WERI-Rb-1 (cell line): ENCODE results near the gene AFF2.

Experiments used
- DNase-seq: peaks from one replicate; pipeline ENCODE4 v3.0.0-alpha.2; 2020
- H3K27ac ChIP-seq: fragments of 250-450 bp; sonication (Bioruptor Pico); 2 replicates; pipeline ENCODE4 v1.5.1; 2020; ENCODE audit warnings: mild to moderate bottlenecking, moderate library complexity
- H3K27me3 ChIP-seq: fragments of 250-450 bp; sonication (Bioruptor Pico); 2 replicates; pipeline ENCODE4 v1.5.1; 2021; ENCODE audit warnings: mild to moderate bottlenecking, low read depth, moderate library complexity; ENCODE audit not compliant: insufficient read depth, severe bottlenecking
- H3K36me3 ChIP-seq: fragments of 250-450 bp; sonication (Bioruptor Pico); 2 replicates; pipeline ENCODE4 v1.5.1; 2020; ENCODE audit warnings: mild to moderate bottlenecking, moderate library complexity
- H3K4me3 ChIP-seq: 2 replicates; pipeline ENCODE4 v1.5.1; 2011; ENCODE audit warnings: low read depth, mild to moderate bottlenecking, control low read depth, low read length
- H3K9me3 ChIP-seq: fragments of 250-450 bp; sonication (Bioruptor Pico); 2 replicates; pipeline ENCODE4 v1.5.1; 2021; ENCODE audit warnings: mild to moderate bottlenecking, moderate library complexity; ENCODE audit not compliant: severe bottlenecking
- TF ChIP-seq, protein P1 (sequence below): IDR thresholded peaks from 2 replicates; pipeline ENCODE4 v1.5.1; 2011; ENCODE audit warnings: low read depth, mild to moderate bottlenecking, control low read depth, inconsistent platforms, low read length

Gene AFF2

DNA sequence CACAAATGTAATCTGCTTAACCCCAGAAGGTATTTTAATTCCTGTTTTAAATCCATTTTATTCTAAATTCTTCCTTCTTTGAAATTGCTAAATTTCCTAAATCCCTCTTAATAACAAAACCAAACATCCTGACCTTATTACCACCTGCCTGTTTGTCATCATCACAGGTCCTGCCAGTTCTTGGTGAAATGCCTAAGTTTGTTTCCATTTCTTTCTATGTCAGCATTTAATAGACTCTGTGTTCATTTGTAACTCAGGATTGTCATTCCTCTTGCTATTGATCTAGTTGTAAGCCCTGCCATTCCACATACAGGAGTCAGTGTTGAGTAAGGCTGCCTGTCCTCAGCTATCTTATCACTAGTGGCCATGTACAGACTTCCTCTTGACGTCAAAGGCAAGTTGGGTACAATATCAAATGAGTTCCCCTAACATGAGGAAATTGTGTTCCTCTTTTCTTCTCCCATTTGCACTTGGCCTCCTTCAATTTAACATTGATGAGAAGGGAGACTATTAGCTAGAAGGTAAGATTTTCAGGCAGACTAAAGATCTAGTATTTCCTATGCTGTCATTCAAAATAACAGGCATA, 440.1 kb downstream of the AFF2 start:
- no peak for DNase-seq
- Histone ChIP-seq H3K4me3 (no peak overlapping the region), H3K27me3 (peaks cover 15% of the 10 kb centered on the region), H3K9me3 (no peaks in the 10 kb centered on the region), H3K36me3 (no peaks in the 10 kb centered on the region), H3K27ac (no peak overlapping the region)
- TF ChIP-seq, protein P1, sequence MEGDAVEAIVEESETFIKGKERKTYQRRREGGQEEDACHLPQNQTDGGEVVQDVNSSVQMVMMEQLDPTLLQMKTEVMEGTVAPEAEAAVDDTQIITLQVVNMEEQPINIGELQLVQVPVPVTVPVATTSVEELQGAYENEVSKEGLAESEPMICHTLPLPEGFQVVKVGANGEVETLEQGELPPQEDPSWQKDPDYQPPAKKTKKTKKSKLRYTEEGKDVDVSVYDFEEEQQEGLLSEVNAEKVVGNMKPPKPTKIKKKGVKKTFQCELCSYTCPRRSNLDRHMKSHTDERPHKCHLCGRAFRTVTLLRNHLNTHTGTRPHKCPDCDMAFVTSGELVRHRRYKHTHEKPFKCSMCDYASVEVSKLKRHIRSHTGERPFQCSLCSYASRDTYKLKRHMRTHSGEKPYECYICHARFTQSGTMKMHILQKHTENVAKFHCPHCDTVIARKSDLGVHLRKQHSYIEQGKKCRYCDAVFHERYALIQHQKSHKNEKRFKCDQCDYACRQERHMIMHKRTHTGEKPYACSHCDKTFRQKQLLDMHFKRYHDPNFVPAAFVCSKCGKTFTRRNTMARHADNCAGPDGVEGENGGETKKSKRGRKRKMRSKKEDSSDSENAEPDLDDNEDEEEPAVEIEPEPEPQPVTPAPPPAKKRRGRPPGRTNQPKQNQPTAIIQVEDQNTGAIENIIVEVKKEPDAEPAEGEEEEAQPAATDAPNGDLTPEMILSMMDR: no peak

DNA sequence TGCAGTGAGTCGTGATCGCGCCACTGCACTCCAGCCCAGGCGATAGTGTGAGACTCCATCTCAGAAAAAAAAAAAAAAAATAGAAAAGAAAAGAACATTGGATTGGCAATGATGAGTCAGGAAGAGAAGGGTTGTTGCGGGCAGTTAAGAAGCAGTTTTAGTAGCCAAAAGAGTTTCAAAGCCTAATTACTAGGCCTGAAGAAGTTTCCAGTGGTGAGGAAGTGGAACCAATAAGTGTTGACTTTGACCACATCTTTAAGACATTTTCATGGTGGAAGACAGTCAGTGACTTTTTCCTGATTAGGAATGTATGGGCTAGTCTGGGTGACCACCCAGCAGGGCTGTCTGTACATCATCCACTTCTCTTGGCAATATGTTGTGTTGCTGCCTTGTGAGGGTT, 442.3 kb downstream of the AFF2 start:
- TF ChIP-seq, protein P1: no peak
- Histone ChIP-seq H3K27ac (no peak overlapping the region), H3K4me3 (no peak overlapping the region), H3K9me3 (no peaks in the 10 kb centered on the region), H3K27me3 (peaks cover 15% of the 10 kb centered on the region), H3K36me3 (no peaks in the 10 kb centered on the region)
- DNase-seq: no peak

GRCh38 chrX:148947399-148947975, 447.1 kb downstream of the AFF2 start:
- Histone ChIP-seq H3K9me3 (no peaks in the 10 kb centered on the region), H3K4me3 (no peak overlapping the region), H3K27ac (no peak overlapping the region), H3K27me3 (peaks cover 12% of the 10 kb centered on the region), H3K36me3 (no peaks in the 10 kb centered on the region)
- DNase-seq: no peak
- TF ChIP-seq, protein P1: 0 out of 2 replicates have a peak, but pooled peaks have one; percentile 9

- peaks cover 5% of the 10 kb centered on the region for H3K27me3 ChIP-seq
- no peaks in the 10 kb centered on the region for H3K9me3 ChIP-seq
- no peak overlapping the region for H3K27ac ChIP-seq
- no peak overlapping the region for H3K4me3 ChIP-seq
- DNase-seq: no peak
- TF ChIP-seq, protein P1: no peak
- H3K36me3 ChIP-seq: no peaks in the 10 kb centered on the region
Measured at GRCh38 chrX:148956352-148956751, 455.9 kb downstream of the AFF2 start.

DNA sequence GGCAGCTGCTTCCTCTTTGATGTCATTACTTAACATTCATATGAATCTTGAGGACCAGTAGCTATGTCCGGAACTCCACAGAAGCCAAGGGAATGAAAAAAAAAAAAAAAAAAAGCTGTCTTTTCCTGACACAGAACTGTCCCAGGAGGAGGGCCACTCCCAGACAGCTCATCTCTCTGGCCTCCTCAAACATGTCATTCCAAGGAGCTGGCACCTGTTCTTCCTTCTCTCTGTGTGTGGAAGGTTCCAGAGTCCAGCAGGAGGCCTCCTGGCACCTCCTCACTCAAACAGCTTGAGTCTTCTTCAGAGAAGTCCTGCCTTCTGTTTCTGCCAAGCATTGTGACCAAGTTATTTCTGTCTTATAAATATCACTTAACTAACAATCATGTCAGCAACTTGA, 458.5 kb downstream of the AFF2 start:
- Histone ChIP-seq H3K36me3 (no peaks in the 10 kb centered on the region), H3K27ac (no peak overlapping the region), H3K27me3 (peaks cover 5% of the 10 kb centered on the region), H3K9me3 (no peaks in the 10 kb centered on the region), H3K4me3 (no peak overlapping the region)
- TF ChIP-seq, protein P1: no peak
- DNase-seq: no peak

GRCh38 chrX:148960060-148960459, 459.6 kb downstream of the AFF2 start:
- Histone ChIP-seq H3K27ac (no peak overlapping the region), H3K36me3 (no peaks in the 10 kb centered on the region), H3K4me3 (no peak overlapping the region), H3K27me3 (no peaks in the 10 kb centered on the region), H3K9me3 (no peaks in the 10 kb centered on the region)
- no peak for DNase-seq
- TF ChIP-seq, protein P1: no peak
